AG10803 (cell line): Measurements from ENCODE around the gene ZGRF1.
"Not testable (repeated sequence)": the region's sequence is repeated elsewhere in the genome, so short reads cannot be mapped to it uniquely, and the experiment has no call there.

Experiments
- DNase-seq: peaks from one replicate; pipeline ENCODE4 v3.0.0; 2010; ENCODE audit warnings: low read depth
- H3K4me3 ChIP-seq: 2 replicates; pipeline ENCODE4 v1.5.1; 2011; ENCODE audit warnings: mild to moderate bottlenecking, low read length, control low read depth
- TF ChIP-seq, protein P1 (sequence below): conservative IDR thresholded peaks from 2 replicates; pipeline ENCODE4 v1.5.1; 2011; ENCODE audit warnings: mild to moderate bottlenecking, low read length, control low read depth, inconsistent platforms

The ZGRF1 gene

DNA sequence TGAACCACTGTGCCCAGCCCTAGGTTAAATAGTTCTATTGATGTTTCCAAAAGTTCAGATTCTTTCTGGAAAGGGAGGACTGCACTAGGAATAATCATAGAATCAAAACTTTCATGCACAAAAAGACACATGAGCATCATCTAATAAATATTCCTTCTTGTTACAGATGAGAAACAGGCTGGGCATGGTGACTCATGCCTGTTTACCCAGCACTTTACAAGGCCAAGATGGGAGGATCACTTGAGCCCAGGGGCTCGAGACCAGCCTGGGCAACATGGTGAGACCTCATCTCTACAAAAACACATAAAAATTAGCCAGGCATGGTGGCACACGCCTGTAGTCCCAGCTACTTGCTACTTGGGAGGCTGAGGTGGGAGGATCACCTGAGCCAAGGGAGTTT is 27.9 kb upstream of the ZGRF1 start:
- TF ChIP-seq, protein P1, sequence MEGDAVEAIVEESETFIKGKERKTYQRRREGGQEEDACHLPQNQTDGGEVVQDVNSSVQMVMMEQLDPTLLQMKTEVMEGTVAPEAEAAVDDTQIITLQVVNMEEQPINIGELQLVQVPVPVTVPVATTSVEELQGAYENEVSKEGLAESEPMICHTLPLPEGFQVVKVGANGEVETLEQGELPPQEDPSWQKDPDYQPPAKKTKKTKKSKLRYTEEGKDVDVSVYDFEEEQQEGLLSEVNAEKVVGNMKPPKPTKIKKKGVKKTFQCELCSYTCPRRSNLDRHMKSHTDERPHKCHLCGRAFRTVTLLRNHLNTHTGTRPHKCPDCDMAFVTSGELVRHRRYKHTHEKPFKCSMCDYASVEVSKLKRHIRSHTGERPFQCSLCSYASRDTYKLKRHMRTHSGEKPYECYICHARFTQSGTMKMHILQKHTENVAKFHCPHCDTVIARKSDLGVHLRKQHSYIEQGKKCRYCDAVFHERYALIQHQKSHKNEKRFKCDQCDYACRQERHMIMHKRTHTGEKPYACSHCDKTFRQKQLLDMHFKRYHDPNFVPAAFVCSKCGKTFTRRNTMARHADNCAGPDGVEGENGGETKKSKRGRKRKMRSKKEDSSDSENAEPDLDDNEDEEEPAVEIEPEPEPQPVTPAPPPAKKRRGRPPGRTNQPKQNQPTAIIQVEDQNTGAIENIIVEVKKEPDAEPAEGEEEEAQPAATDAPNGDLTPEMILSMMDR, result no peak

DNA sequence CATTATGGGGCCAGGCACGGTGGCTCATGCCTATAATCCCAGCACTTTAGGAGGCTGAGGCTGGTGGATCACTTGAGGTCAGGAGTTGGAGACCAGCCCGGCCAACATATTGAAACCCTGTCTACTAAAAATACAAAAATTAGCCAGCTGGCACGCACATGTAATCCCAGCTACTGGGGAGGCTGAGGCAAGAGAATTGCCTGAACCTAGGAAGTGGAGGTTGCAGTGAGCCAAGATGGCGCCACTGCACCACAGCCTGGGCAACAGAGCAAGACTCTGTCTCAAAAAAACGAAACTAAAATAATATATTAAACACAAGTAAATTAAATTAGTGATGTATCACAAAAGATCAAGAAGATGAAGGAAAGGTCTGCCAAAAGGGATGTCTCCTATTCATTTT is 19.4 kb upstream of the ZGRF1 start:
- DNase-seq, H3K4me3 ChIP-seq: not testable (repeated sequence)

More for the DNA sequence above, 27.9 kb upstream of the ZGRF1 start:
- DNase-seq, result peak; percentile 2
- H3K4me3 ChIP-seq, result no peak overlapping the region

DNA sequence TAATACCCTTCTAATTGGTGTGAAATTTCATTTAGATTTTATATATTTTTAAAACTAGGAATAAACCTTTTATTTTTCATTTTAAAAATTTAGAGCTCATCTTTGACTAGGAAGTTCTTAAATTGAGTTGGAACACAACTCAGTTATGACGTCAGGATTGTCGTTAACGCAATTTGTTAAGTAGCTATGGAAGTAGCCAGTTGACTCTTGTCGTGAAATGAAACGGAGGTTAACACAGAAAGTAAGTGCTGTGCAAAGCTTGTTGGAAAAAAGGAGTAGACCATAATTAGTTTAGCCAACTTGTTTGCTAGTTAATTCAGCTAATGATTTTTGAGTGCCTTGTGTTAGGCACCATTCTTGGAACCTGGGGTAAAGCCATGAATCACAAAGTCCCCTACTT is 18.6 kb upstream of the ZGRF1 start:
- H3K4me3 ChIP-seq, result no peak overlapping the region
- DNase-seq, result no peak
- TF ChIP-seq, protein P1, result no peak

DNA sequence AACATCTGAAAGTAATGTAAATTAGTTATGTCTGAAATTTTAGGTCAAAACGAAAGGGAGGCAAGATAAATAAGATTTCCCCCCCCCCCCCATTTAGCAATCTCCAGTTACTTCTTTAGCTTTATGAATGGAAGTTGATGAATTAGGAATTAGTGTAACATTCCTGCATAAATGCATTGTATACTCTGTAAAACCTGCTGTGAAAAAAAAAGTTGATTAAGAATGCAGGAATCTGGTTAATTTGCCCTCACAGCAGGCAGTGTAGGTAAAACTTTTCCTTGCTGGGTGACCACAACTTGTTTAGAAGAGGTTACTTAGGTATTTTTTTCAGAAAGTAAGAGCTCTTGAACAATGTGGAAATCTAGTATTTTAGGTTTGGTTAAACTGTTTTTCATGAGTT is 15.5 kb upstream of the ZGRF1 start:
- TF ChIP-seq, protein P1, result no peak

DNA sequence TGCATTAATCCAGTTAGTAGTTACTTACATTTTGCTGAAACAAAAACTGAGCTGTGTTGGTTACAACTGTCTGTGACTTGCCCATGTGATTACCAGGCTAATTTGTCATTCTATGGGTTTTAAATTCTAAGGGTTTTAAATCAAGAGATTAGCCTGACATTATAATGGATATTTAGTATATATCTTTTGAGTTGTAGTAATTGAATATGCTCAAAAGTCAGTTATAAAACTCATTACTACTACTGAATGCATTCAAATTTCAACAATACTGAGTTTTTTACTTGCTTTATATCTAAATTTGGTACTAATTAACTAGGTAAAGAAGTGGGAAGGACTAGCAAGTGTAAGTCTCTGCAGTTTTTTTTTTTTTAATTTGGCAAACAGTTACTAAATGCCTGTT is 14.9 kb upstream of the ZGRF1 start:
- TF ChIP-seq, protein P1, result no peak
- no peak for DNase-seq
- no peak overlapping the region for H3K4me3 ChIP-seq

More for the DNA sequence above, 15.5 kb upstream of the ZGRF1 start:
- H3K4me3 ChIP-seq, result no peak overlapping the region
- no peak for DNase-seq

DNA sequence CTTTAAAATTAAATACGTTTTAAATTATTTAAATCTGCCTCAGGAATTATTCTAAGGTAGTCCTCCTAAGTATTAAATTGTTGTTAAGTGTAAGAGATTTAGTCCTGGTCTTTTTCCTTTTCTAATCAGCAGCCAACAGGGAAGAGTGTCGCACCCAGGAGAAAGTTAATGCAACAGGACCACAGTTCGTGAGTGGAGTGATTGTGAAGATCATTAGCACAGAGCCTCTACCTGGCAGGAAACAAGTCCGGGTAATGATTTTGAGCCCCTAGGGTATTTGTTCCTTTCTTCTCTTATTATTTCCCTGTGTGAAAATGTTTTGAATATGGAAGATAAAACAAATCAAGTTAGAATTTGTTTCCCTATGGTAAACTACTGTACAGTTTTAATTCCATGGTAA is 13.6 kb upstream of the ZGRF1 start:
- TF ChIP-seq, protein P1, result no peak
- no peak for DNase-seq
- H3K4me3 ChIP-seq, result no peak overlapping the region

DNA sequence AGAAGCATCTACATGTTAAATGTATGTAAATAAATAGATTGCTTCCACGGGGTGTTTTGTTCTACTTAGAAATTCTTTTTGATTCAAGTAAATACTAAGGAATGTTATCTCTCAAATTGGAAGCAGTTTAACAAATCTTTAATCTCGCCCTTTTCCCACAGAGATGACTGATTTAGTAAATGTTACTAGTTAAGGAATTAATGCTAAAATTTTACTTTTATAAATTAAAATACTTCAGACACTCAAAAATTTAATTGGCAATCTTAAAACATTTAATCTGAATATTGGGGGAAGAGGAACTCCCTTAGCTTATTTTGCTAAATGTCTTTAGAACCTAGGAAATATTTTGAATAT is 12.3 kb upstream of the ZGRF1 start:
- DNase-seq, result no peak
- TF ChIP-seq, protein P1, result no peak
- H3K4me3 ChIP-seq, result no peak overlapping the region
